Measurements from ENCODE around the gene BPIFB6. TPM values are rescaled to one million over a fixed set of nuclear protein-coding genes. Genes with fewer than 3 reads are reported as not detected.

BPIFB6 gene
- total and polyA plus RNA-seq, 2 donors (not counting 3 experiments of a cell fraction or from before 2014, with no cell fraction given): not detected

GRCh38 chr20:33083544-33084340 is 52.3 kb downstream of the BPIFB6 start:
- Histone ChIP-seq H3K9me1 (replicated peaks; ENCODE audit: control insufficient read depth, extremely low read depth, insufficient read depth, low read length) (no peaks in the 10 kb centered on the region), H3K4me2 (ENCODE audit: insufficient read depth, low read length) (no peak overlapping the region), H4K20me1 (replicated peaks; ENCODE audit: control insufficient read depth, extremely low read depth, insufficient read depth, low read length) (no peaks in the 10 kb centered on the region), H3K9ac (replicated peaks; ENCODE audit: extremely low read depth, insufficient read depth, low read length) (no peak overlapping the region), H3K4me3 (replicated peaks in 1 of 3; ENCODE audit: insufficient read depth in 1 of 3, low read depth in 1 of 3, low read length in 3 of 3) (no peak overlapping the region), H3K4me1 (ENCODE audit: control insufficient read depth, extremely low read depth, insufficient read depth, low read length) (no peaks in the 10 kb centered on the region), H3K27ac (ENCODE audit: insufficient read depth, low read depth, low read length) (no peak overlapping the region), H3K9me3 (replicated peaks; ENCODE audit: control insufficient read depth, insufficient read depth, low read length) (no peaks in the 10 kb centered on the region), H3K79me2 (ENCODE audit: control insufficient read depth, insufficient read depth, low read length) (no peaks in the 10 kb centered on the region), H3K36me3 (ENCODE audit: control insufficient read depth in 2 of 2, extremely low read depth in 1 of 2, insufficient read depth in 2 of 2, low read length in 2 of 2) (no peaks in the 10 kb centered on the region), H2AFZ (ENCODE audit: low read depth, low read length) (no peak overlapping the region), H3K27me3 (ENCODE audit: control insufficient read depth in 2 of 2, insufficient read depth in 2 of 2, low read length in 2 of 2) (no peaks in the 10 kb centered on the region)
- DNase-seq (ENCODE audit: low read depth, low spot score) (no peak), FAIRE-seq (no peak)
- ChIA-PET POLR2A (no interaction called here), CTCF (no interaction called here)
- intact Hi-C loops (cut with micrococcal nuclease): no loop called here
- TF ChIP-seq GATA2 (IDR thresholded peaks at IDR 0.05; ENCODE audit: insufficient read depth, insufficient read length, low read depth, low read length): no peak
- TF ChIP-seq POLR2AphosphoS5 (IDR thresholded peaks at IDR 0.05; ENCODE audit: insufficient read depth, low read depth, low read length): no peak
- no peak for TF ChIP-seq POLR2A (IDR thresholded peaks at IDR 0.05; ENCODE audit: low read depth, low read length)
- TF ChIP-seq MYC (IDR thresholded peaks at IDR 0.05; ENCODE audit: low read depth, low read length): no peak
- TF ChIP-seq, protein P1, sequence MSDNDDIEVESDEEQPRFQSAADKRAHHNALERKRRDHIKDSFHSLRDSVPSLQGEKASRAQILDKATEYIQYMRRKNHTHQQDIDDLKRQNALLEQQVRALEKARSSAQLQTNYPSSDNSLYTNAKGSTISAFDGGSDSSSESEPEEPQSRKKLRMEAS (IDR thresholded peaks at IDR 0.05; ENCODE audit: insufficient read depth, insufficient read length): no peak
- TF ChIP-seq JUN (IDR thresholded peaks at IDR 0.05; ENCODE audit: borderline replicate concordance, insufficient read depth, insufficient read length, low read depth): no peak
- no TSS peak for BruUV-seq (replicated peaks)
- dilution Hi-C loops (cut with MboI; ENCODE audit: extremely low pct_ligation_motif_present, low sequenced_read_pairs): no loop called here

GRCh38 chr20:33084722-33085121 is 53.3 kb downstream of the BPIFB6 start:
- H3K79me2 ChIP-seq (ENCODE audit: control insufficient read depth, insufficient read depth, low read length): no peaks in the 10 kb centered on the region
- DNase-seq (ENCODE audit: low read depth, low spot score) (no peak), FAIRE-seq (no peak)
- no peak overlapping the region for H3K4me3 ChIP-seq (replicated peaks in 1 of 3; ENCODE audit: insufficient read depth in 1 of 3, low read depth in 1 of 3, low read length in 3 of 3)
- no peak overlapping the region for H3K9ac ChIP-seq (replicated peaks; ENCODE audit: extremely low read depth, insufficient read depth, low read length)
- no peak for TF ChIP-seq MYC (IDR thresholded peaks at IDR 0.05; ENCODE audit: low read depth, low read length)
- no peak for TF ChIP-seq POLR2A (IDR thresholded peaks at IDR 0.05; ENCODE audit: low read depth, low read length)
- TF ChIP-seq JUN (IDR thresholded peaks at IDR 0.05; ENCODE audit: borderline replicate concordance, insufficient read depth, insufficient read length, low read depth): no peak
- TF ChIP-seq GATA2 (IDR thresholded peaks at IDR 0.05; ENCODE audit: insufficient read depth, insufficient read length, low read depth, low read length): no peak
- no peak for TF ChIP-seq EZH2 (IDR thresholded peaks at IDR 0.05; ENCODE audit: borderline replicate concordance, low read depth, low read length, severe bottlenecking)
- TF ChIP-seq POLR2AphosphoS5 (IDR thresholded peaks at IDR 0.05; ENCODE audit: insufficient read depth, low read depth, low read length): no peak
- TF ChIP-seq FOS (IDR thresholded peaks at IDR 0.05; ENCODE audit: borderline replicate concordance, insufficient read depth, low read length): no peak
- H3K9me1 ChIP-seq (replicated peaks; ENCODE audit: control insufficient read depth, extremely low read depth, insufficient read depth, low read length): no peaks in the 10 kb centered on the region
- no peak overlapping the region for H3K27ac ChIP-seq (ENCODE audit: insufficient read depth, low read depth, low read length)
- no peak overlapping the region for H2AFZ ChIP-seq (ENCODE audit: low read depth, low read length)
- no peaks in the 10 kb centered on the region for H3K4me1 ChIP-seq (ENCODE audit: control insufficient read depth, extremely low read depth, insufficient read depth, low read length)
- dilution Hi-C loops (cut with MboI; ENCODE audit: extremely low pct_ligation_motif_present, low sequenced_read_pairs) (no loop called here), intact Hi-C loops (cut with micrococcal nuclease) (no loop called here)
- BruUV-seq (replicated peaks): no TSS peak
- POLR2A ChIA-PET: no interaction called here
- H3K4me2 ChIP-seq (ENCODE audit: insufficient read depth, low read length): no peak overlapping the region
- H3K36me3 ChIP-seq (ENCODE audit: control insufficient read depth in 2 of 2, extremely low read depth in 1 of 2, insufficient read depth in 2 of 2, low read length in 2 of 2): no peaks in the 10 kb centered on the region
- H3K9me3 ChIP-seq (replicated peaks; ENCODE audit: control insufficient read depth, insufficient read depth, low read length): no peaks in the 10 kb centered on the region
- H4K20me1 ChIP-seq (replicated peaks; ENCODE audit: control insufficient read depth, extremely low read depth, insufficient read depth, low read length): no peaks in the 10 kb centered on the region
- no peaks in the 10 kb centered on the region for H3K27me3 ChIP-seq (ENCODE audit: control insufficient read depth in 2 of 2, insufficient read depth in 2 of 2, low read length in 2 of 2)
- CTCF ChIA-PET: no interaction called here

All from endothelial cell of umbilical vein (primary cell).